HEK293 (cell line): ENCODE data around the gene GPR35.

Source experiments
- CTCF ChIA-PET: fragments of 350-600 bp; formaldehyde crosslinking; extraction: SDS; loops from one replicate; lab custom pipeline; 2021; ENCODE audit warnings: antibody characterized with exemption; lab: Yijun Ruan, JAX
- POLR2A ChIA-PET: fragments of 300-600 bp; formaldehyde crosslinking; extraction: SDS; loops from one replicate; lab custom pipeline; 2020; ENCODE audit warnings: antibody characterized with exemption, inconsistent platforms; lab: Yijun Ruan, JAX
- H3K27ac ChIP-seq: fragments of 200-500 bp; sonication (Bioruptor generic); 2 replicates; pipeline ENCODE4 v1.5.1; 2014; ENCODE audit warnings: low read depth, low read length, control low read depth, inconsistent platforms; ENCODE audit errors: extremely low read depth
- H3K36me3 ChIP-seq, 2 experiments: fragments of 200-500 bp in 1 of 2; sonication (Bioruptor generic) in 1 of 2; 1 replicate in 1 of 2; 2 replicates in 1 of 2; pipeline ENCODE4 v1.5.1; 2014 to 2017; ENCODE audit warnings: inconsistent platforms in 2 of 2, low read length in 2 of 2; ENCODE audit not compliant: control insufficient read depth in 2 of 2, insufficient read depth in 1 of 2
- H3K4me1 ChIP-seq: fragments of 200-500 bp; sonication (Bioruptor generic); 2 replicates; pipeline ENCODE4 v1.5.1; 2014; ENCODE audit warnings: mild to moderate bottlenecking, low read length, inconsistent platforms; ENCODE audit not compliant: control insufficient read depth, insufficient read depth
- H3K4me3 ChIP-seq: 2 replicates; pipeline ENCODE4 v1.5.1; 2011; ENCODE audit warnings: low read depth, mild to moderate bottlenecking, control low read depth, low read length, moderate library complexity
- H3K9me3 ChIP-seq: fragments of 200-500 bp; sonication (Bioruptor generic); 2 replicates; pipeline ENCODE4 v1.5.1; 2014; ENCODE audit warnings: low read depth, low read length, inconsistent platforms; ENCODE audit not compliant: control insufficient read depth, insufficient read depth
- KLF8 ChIP-seq: fragments of 450-650 bp; formaldehyde crosslinking; IDR thresholded peaks from 2 replicates; pipeline ENCODE4 v1.5.1; 2016; ENCODE audit warnings: missing biosample characterization, missing genetic modification characterization
- SCRT1 ChIP-seq: fragments of 450-650 bp; formaldehyde crosslinking; IDR thresholded peaks from 2 replicates; pipeline ENCODE4 v1.5.1; 2016; ENCODE audit warnings: missing biosample characterization, missing genetic modification characterization, borderline replicate concordance
- SCRT2 ChIP-seq: fragments of 450-650 bp; formaldehyde crosslinking; IDR thresholded peaks from 2 replicates; pipeline ENCODE4 v1.5.1; 2016; ENCODE audit warnings: missing biosample characterization, missing genetic modification characterization
- SETDB1 ChIP-seq: IDR thresholded peaks from one replicate; pipeline ENCODE4 v1.6.1; 2017; ENCODE audit warnings: mild to moderate bottlenecking, low read length, moderate library complexity, mixed read lengths; ENCODE audit not compliant: insufficient read length
- SP2 ChIP-seq: fragments of 450-650 bp; formaldehyde crosslinking; IDR thresholded peaks from 2 replicates; pipeline ENCODE4 v1.5.1; 2016; ENCODE audit warnings: missing biosample characterization, missing genetic modification characterization
- TCF7L2 ChIP-seq: IDR thresholded peaks from 2 replicates; pipeline ENCODE4 v1.6.1; 2011; ENCODE audit warnings: low read depth, mild to moderate bottlenecking, inconsistent platforms, low read length, moderate library complexity, borderline replicate concordance
- ZBTB17 ChIP-seq: fragments of 450-650 bp; formaldehyde crosslinking; IDR thresholded peaks from 2 replicates; pipeline ENCODE4 v1.5.1; 2016; ENCODE audit warnings: missing biosample characterization, missing genetic modification characterization
- ZBTB48 ChIP-seq: fragments of 450-650 bp; formaldehyde crosslinking; IDR thresholded peaks from 2 replicates; pipeline ENCODE4 v1.5.1; 2016; ENCODE audit warnings: missing biosample characterization, missing genetic modification characterization
- ZNF155 ChIP-seq: fragments of 450-650 bp; formaldehyde crosslinking; IDR thresholded peaks from 2 replicates; pipeline ENCODE4 v1.5.1; 2016; ENCODE audit warnings: missing biosample characterization, missing genetic modification characterization
- ZNF16 ChIP-seq: fragments of 450-650 bp; formaldehyde crosslinking; IDR thresholded peaks from 2 replicates; pipeline ENCODE4 v1.5.1; 2016; ENCODE audit warnings: low read depth, missing biosample characterization, missing genetic modification characterization
- ZNF202 ChIP-seq: fragments of 450-650 bp; formaldehyde crosslinking; IDR thresholded peaks from 2 replicates; pipeline ENCODE4 v1.5.1; 2016; ENCODE audit warnings: missing biosample characterization, missing genetic modification characterization, borderline replicate concordance
- ZNF391 ChIP-seq: fragments of 450-650 bp; formaldehyde crosslinking; IDR thresholded peaks from 2 replicates; pipeline ENCODE4 v1.5.1; 2016; ENCODE audit warnings: low read depth, missing biosample characterization, missing genetic modification characterization, borderline replicate concordance
- ZNF423 ChIP-seq: fragments of 450-650 bp; formaldehyde crosslinking; IDR thresholded peaks from 2 replicates; pipeline ENCODE4 v1.5.1; 2016; ENCODE audit warnings: missing biosample characterization, missing genetic modification characterization
- ZNF426 ChIP-seq: fragments of 450-650 bp; formaldehyde crosslinking; IDR thresholded peaks from 2 replicates; pipeline ENCODE4 v1.5.1; 2017; ENCODE audit warnings: missing biosample characterization, missing genetic modification characterization, mild to moderate bottlenecking, inconsistent platforms, moderate library complexity
- ZNF549 ChIP-seq: fragments of 450-650 bp; IDR thresholded peaks from 2 replicates; pipeline ENCODE4 v1.5.1; 2018; ENCODE audit warnings: missing biosample characterization, missing genetic modification characterization, mild to moderate bottlenecking, inconsistent platforms, moderate library complexity
- ZNF555 ChIP-seq: fragments of 450-650 bp; formaldehyde crosslinking; conservative IDR thresholded peaks from 2 replicates; pipeline ENCODE4 v1.5.1; 2017; ENCODE audit warnings: missing biosample characterization, mild to moderate bottlenecking, missing genetic modification characterization, inconsistent platforms
- ZNF623 ChIP-seq: fragments of 450-650 bp; formaldehyde crosslinking; IDR thresholded peaks from 2 replicates; pipeline ENCODE4 v1.5.1; 2016; ENCODE audit warnings: missing biosample characterization, missing genetic modification characterization
- ZNF654 ChIP-seq: fragments of 450-650 bp; formaldehyde crosslinking; IDR thresholded peaks from 2 replicates; pipeline ENCODE4 v1.5.1; 2016; ENCODE audit warnings: low read depth, missing biosample characterization, missing genetic modification characterization
- ZNF701 ChIP-seq: fragments of 450-650 bp; formaldehyde crosslinking; IDR thresholded peaks from 2 replicates; pipeline ENCODE4 v1.5.1; 2016; ENCODE audit warnings: missing biosample characterization, missing genetic modification characterization
- ZNF776 ChIP-seq: fragments of 450-650 bp; formaldehyde crosslinking; IDR thresholded peaks from 2 replicates; pipeline ENCODE4 v1.5.0; 2017; ENCODE audit warnings: missing biosample characterization, missing genetic modification characterization, borderline replicate concordance
- ZNF785 ChIP-seq: fragments of 450-650 bp; formaldehyde crosslinking; IDR thresholded peaks from 2 replicates; pipeline ENCODE4 v1.5.1; 2016; ENCODE audit warnings: missing biosample characterization, missing genetic modification characterization
- ZNF792 ChIP-seq: fragments of 450-650 bp; formaldehyde crosslinking; IDR thresholded peaks from 2 replicates; pipeline ENCODE4 v1.5.1; 2016; ENCODE audit warnings: missing biosample characterization, missing genetic modification characterization
- TF ChIP-seq, protein P1 (sequence below): fragments of 450-650 bp; formaldehyde crosslinking; IDR thresholded peaks from 2 replicates; pipeline ENCODE4 v1.5.1; 2016; ENCODE audit warnings: missing biosample characterization, missing genetic modification characterization, borderline replicate concordance
- TF ChIP-seq, protein P2 (sequence below): fragments of 450-650 bp; formaldehyde crosslinking; IDR thresholded peaks from 2 replicates; pipeline ENCODE4 v1.5.1; 2016; ENCODE audit warnings: missing biosample characterization, missing genetic modification characterization
- TF ChIP-seq, protein P3 (sequence below): fragments of 450-650 bp; formaldehyde crosslinking; IDR thresholded peaks from 2 replicates; pipeline ENCODE4 v1.5.1; 2016; ENCODE audit warnings: missing biosample characterization, missing genetic modification characterization, low read depth
- TF ChIP-seq, protein P4 (sequence below): fragments of 450-650 bp; formaldehyde crosslinking; IDR thresholded peaks from 2 replicates; pipeline ENCODE4 v1.5.1; 2017; ENCODE audit warnings: missing biosample characterization, missing genetic modification characterization
- TF ChIP-seq, protein P5 (sequence below): fragments of 450-650 bp; formaldehyde crosslinking; IDR thresholded peaks from 2 replicates; pipeline ENCODE4 v1.5.1; 2016; ENCODE audit warnings: missing biosample characterization, missing genetic modification characterization

The GPR35 gene

DNA sequence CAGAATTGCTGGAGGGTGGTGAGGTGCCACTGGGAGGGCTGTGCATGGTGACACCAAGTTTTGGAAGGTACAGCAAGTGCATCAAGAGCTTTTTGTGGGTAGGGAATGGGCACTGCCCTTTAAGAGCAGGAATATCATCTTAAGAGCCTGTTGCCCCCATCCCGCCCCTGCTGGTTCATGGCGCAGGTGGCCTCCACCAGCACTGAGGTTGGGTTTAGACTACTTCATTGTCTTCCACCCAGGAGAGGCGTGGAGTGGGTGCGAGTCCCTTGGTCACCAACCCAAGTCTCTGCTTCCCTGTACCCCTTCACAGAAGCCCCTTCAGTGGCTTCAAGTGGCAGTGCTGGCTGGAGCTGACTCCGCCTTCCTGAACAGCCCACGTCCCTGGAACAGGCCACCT lies 49.2 kb upstream of the GPR35 start:
- TF ChIP-seq ZNF785 (tag by site-specific recombination) (no peak), SCRT2 (no peak), ZNF155 (no peak), ZNF202 (tag by site-specific recombination) (no peak), SETDB1 (no peak), ZNF549 (tag by site-specific recombination) (no peak), ZNF701 (tag by site-specific recombination) (no peak), ZNF555 (tag by site-specific recombination) (no peak), TCF7L2 (no peak), ZNF391 (tag by site-specific recombination) (no peak), ZNF623 (tag by site-specific recombination) (no peak)
- TF ChIP-seq, protein P1, sequence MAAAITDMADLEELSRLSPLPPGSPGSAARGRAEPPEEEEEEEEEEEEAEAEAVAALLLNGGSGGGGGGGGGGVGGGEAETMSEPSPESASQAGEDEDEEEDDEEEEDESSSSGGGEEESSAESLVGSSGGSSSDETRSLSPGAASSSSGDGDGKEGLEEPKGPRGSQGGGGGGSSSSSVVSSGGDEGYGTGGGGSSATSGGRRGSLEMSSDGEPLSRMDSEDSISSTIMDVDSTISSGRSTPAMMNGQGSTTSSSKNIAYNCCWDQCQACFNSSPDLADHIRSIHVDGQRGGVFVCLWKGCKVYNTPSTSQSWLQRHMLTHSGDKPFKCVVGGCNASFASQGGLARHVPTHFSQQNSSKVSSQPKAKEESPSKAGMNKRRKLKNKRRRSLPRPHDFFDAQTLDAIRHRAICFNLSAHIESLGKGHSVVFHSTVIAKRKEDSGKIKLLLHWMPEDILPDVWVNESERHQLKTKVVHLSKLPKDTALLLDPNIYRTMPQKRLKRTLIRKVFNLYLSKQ = no peak
- TF ChIP-seq, protein P2, sequence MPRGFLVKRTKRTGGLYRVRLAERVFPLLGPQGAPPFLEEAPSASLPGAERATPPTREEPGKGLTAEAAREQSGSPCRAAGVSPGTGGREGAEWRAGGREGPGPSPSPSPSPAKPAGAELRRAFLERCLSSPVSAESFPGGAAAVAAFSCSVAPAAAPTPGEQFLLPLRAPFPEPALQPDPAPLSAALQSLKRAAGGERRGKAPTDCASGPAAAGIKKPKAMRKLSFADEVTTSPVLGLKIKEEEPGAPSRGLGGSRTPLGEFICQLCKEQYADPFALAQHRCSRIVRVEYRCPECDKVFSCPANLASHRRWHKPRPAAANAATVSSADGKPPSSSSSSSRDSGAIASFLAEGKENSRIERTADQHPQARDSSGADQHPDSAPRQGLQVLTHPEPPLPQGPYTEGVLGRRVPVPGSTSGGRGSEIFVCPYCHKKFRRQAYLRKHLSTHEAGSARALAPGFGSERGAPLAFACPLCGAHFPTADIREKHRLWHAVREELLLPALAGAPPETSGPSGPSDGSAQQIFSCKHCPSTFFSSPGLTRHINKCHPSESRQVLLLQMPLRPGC (tag by site-specific recombination) = no peak
- Histone ChIP-seq H3K4me1 (peaks cover 7% of the 10 kb centered on the region), H3K4me3 (no peak overlapping the region), H3K27ac (no peak overlapping the region), H3K9me3 (no peaks in the 10 kb centered on the region), H3K36me3 (peaks cover 0 to 47% of the 10 kb centered on the region in 2 experiments; a peak in 1 of 3 replicates)
- ChIA-PET POLR2A (interaction anchor here (1.4 kb wide), 1 partner anchor 10 kb away, joined by 5 read pairs; the partner anchor contains the start of gene CAPN10), CTCF (no interaction called here)

DNA sequence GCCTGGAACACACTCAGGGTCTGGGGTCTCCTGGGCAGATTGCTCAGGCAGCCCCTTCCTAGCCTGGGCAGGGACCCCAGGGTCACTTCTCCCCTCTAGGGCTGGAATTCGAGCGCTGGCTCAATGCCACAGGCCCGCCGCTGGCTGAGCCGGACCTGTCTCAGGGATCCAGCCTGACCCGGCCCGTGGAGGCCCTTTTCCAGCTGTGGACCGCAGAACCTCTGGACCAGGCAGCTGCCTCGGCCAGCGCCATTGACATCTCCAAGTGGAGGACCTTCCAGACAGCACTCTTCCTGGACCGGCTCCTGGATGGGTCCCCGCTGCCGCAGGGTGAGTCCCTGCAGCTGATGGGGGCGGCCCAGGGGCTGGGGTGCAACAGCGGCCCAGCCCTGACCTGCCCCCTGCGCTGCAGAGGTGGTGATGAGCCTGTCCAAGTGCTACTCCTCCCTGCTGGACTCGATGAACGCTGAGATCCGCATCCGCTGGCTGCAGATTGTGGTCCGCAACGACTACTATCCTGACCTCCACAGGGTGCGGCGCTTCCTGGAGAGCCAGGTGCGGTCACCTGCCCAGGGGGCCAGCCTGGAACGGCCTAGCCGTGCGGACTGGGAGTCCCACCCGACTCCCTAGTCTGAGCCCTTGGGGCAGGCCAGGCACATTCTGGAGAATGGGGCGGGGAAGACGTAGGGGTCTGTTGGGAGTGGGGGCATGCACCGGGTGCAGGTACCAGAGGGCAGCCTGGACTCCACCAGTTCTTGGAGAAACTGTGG lies 48.7 kb upstream of the GPR35 start:
- H3K4me3 ChIP-seq = no peak overlapping the region
- ChIA-PET CTCF (no interaction called here), POLR2A (interaction anchor here (1.4 to 2.2 kb wide), 2 partner anchors 10 kb away, joined by 5 to 16 read pairs; partner anchors contain the start of gene CAPN10)
- peaks cover 0 to 47% of the 10 kb centered on the region in 2 experiments; a peak in 1 of 3 replicates for H3K36me3 ChIP-seq
- no peaks in the 10 kb centered on the region for H3K9me3 ChIP-seq
- H3K27ac ChIP-seq = no peak overlapping the region
- peaks cover 7% of the 10 kb centered on the region for H3K4me1 ChIP-seq
- TF ChIP-seq ZNF426 (tag by site-specific recombination) (no peak), ZNF792 (tag by site-specific recombination) (no peak), ZNF16 (tag by site-specific recombination) (no peak), ZBTB17 (no peak), ZBTB48 (tag by site-specific recombination) (no peak), ZNF776 (no peak), SP2 (tag by site-specific recombination) (no peak), ZNF423 (no peak), SCRT1 (tag by site-specific recombination) (no peak), KLF8 (no peak), ZNF654 (tag by site-specific recombination) (no peak)
- TF ChIP-seq, protein P3, sequence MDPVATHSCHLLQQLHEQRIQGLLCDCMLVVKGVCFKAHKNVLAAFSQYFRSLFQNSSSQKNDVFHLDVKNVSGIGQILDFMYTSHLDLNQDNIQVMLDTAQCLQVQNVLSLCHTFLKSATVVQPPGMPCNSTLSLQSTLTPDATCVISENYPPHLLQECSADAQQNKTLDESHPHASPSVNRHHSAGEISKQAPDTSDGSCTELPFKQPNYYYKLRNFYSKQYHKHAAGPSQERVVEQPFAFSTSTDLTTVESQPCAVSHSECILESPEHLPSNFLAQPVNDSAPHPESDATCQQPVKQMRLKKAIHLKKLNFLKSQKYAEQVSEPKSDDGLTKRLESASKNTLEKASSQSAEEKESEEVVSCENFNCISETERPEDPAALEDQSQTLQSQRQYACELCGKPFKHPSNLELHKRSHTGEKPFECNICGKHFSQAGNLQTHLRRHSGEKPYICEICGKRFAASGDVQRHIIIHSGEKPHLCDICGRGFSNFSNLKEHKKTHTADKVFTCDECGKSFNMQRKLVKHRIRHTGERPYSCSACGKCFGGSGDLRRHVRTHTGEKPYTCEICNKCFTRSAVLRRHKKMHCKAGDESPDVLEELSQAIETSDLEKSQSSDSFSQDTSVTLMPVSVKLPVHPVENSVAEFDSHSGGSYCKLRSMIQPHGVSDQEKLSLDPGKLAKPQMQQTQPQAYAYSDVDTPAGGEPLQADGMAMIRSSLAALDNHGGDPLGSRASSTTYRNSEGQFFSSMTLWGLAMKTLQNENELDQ = no peak
- TF ChIP-seq, protein P4, sequence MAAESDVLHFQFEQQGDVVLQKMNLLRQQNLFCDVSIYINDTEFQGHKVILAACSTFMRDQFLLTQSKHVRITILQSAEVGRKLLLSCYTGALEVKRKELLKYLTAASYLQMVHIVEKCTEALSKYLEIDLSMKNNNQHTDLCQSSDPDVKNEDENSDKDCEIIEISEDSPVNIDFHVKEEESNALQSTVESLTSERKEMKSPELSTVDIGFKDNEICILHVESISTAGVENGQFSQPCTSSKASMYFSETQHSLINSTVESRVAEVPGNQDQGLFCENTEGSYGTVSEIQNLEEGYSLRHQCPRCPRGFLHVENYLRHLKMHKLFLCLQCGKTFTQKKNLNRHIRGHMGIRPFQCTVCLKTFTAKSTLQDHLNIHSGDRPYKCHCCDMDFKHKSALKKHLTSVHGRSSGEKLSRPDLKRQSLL (tag by site-specific recombination) = no peak
- TF ChIP-seq, protein P5, sequence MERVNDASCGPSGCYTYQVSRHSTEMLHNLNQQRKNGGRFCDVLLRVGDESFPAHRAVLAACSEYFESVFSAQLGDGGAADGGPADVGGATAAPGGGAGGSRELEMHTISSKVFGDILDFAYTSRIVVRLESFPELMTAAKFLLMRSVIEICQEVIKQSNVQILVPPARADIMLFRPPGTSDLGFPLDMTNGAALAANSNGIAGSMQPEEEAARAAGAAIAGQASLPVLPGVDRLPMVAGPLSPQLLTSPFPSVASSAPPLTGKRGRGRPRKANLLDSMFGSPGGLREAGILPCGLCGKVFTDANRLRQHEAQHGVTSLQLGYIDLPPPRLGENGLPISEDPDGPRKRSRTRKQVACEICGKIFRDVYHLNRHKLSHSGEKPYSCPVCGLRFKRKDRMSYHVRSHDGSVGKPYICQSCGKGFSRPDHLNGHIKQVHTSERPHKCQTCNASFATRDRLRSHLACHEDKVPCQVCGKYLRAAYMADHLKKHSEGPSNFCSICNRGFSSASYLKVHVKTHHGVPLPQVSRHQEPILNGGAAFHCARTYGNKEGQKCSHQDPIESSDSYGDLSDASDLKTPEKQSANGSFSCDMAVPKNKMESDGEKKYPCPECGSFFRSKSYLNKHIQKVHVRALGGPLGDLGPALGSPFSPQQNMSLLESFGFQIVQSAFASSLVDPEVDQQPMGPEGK (tag by site-specific recombination) = no peak
